Nephron (organoid): ENCODE measurements around the gene HOMEZ.
A peak's percentile ranks its signal among the peaks of the same experiment; 100 is the strongest.
"Not testable (repeated sequence)": the region's sequence is repeated elsewhere in the genome, so short reads cannot be mapped to it uniquely, and the experiment has no call there.

Experiments
- H3K27ac Mint-ChIP-seq, 3 experiments: 2 replicates each; pipeline ENCODE4 v1.8.0; 2020; ENCODE audit warnings: mixed read lengths in 3 of 3, mild to moderate bottlenecking in 2 of 3, moderate library complexity in 1 of 3
- H3K27me3 Mint-ChIP-seq: 2 replicates; pipeline ENCODE4 v1.8.0; 2021; ENCODE audit warnings: low read depth, mild to moderate bottlenecking, moderate library complexity, mixed read lengths
- H3K36me3 Mint-ChIP-seq: 2 replicates; pipeline ENCODE4 v1.8.0; 2020; ENCODE audit warnings: low read depth, mixed read lengths
- H3K4me1 Mint-ChIP-seq: 2 replicates; pipeline ENCODE4 v1.8.0; 2020; ENCODE audit warnings: mixed read lengths
- H3K4me3 Mint-ChIP-seq, 3 experiments: 2 replicates each; pipeline ENCODE4 v1.8.0; 2020; ENCODE audit warnings: mild to moderate bottlenecking in 3 of 3, mixed read lengths in 3 of 3, moderate library complexity in 2 of 3
- H3K9me3 Mint-ChIP-seq: 2 replicates; pipeline ENCODE4 v1.8.0; 2020; ENCODE audit warnings: mixed read lengths
- CTCF ChIP-seq, 3 experiments: fragments of 200-600 bp; sonication (generic); IDR thresholded peaks; one replicate each; pipeline ENCODE4 v1.5.0; 2021; ENCODE audit warnings: antibody characterized with exemption in 3 of 3; ENCODE audit not compliant: unreplicated experiment in 3 of 3

Gene HOMEZ

GRCh38 chr14:23249824-23250223 lies 36.1 kb downstream of the HOMEZ start:
- peaks cover 14% of the 10 kb centered on the region for H3K27me3 Mint-ChIP-seq
- no peak for TF ChIP-seq CTCF (IDR thresholded peaks at IDR 0.05; ENCODE audit: unreplicated experiment in 3 of 3)
- no peak overlapping the region for H3K4me3 Mint-ChIP-seq
- H3K36me3 Mint-ChIP-seq: no peaks in the 10 kb centered on the region
- H3K27ac Mint-ChIP-seq: peak overlapping the region; percentile 29 to 79 (median 65)
- H3K4me1 Mint-ChIP-seq: no peaks in the 10 kb centered on the region
- H3K9me3 Mint-ChIP-seq: no peaks in the 10 kb centered on the region

- no peak overlapping the region for H3K27ac Mint-ChIP-seq
Observed at GRCh38 chr14:23248601-23249000, 37.3 kb downstream of the HOMEZ start.

GRCh38 chr14:23245282-23245681 lies 40.6 kb downstream of the HOMEZ start:
- H3K36me3 Mint-ChIP-seq: no peaks in the 10 kb centered on the region
- no peaks in the 10 kb centered on the region for H3K9me3 Mint-ChIP-seq
- peaks cover 14% of the 10 kb centered on the region for H3K4me1 Mint-ChIP-seq
- TF ChIP-seq CTCF (IDR thresholded peaks at IDR 0.05; ENCODE audit: unreplicated experiment in 3 of 3): no peak
- H3K27me3 Mint-ChIP-seq: no peaks in the 10 kb centered on the region
- H3K27ac Mint-ChIP-seq: peak overlapping the region; percentile 87 to 93 (median 93)
- H3K4me3 Mint-ChIP-seq: peak overlapping the region in 1 of 3 experiments; percentile 7

More at GRCh38 chr14:23248601-23249000, 37.3 kb downstream of the HOMEZ start:
- Mint-ChIP-seq H3K4me1 (no peaks in the 10 kb centered on the region), H3K27me3 (peaks cover 14% of the 10 kb centered on the region), H3K4me3 (no peak overlapping the region), H3K9me3 (no peaks in the 10 kb centered on the region), H3K36me3 (no peaks in the 10 kb centered on the region)
- no peak for TF ChIP-seq CTCF (IDR thresholded peaks at IDR 0.05; ENCODE audit: unreplicated experiment in 3 of 3)

- no peak for TF ChIP-seq CTCF (IDR thresholded peaks at IDR 0.05; ENCODE audit: unreplicated experiment in 3 of 3)
- Mint-ChIP-seq H3K27me3 (no peaks in the 10 kb centered on the region), H3K9me3 (no peaks in the 10 kb centered on the region), H3K4me3 (no peak overlapping the region), H3K36me3 (no peaks in the 10 kb centered on the region), H3K27ac (peak overlapping the region; percentile 83 to 95 (median 85)), H3K4me1 (peaks cover 15% of the 10 kb centered on the region)
Observed at GRCh38 chr14:23243066-23243465, 42.9 kb downstream of the HOMEZ start.

- Mint-ChIP-seq H3K9me3 (no peaks in the 10 kb centered on the region), H3K4me3 (no peak overlapping the region), H3K36me3 (no peaks in the 10 kb centered on the region), H3K27ac (peak overlapping the region; percentile 83 to 95 (median 85)), H3K4me1 (peaks cover 23% of the 10 kb centered on the region), H3K27me3 (no peaks in the 10 kb centered on the region)
- no peak for TF ChIP-seq CTCF (IDR thresholded peaks at IDR 0.05; ENCODE audit: unreplicated experiment in 3 of 3)
Observed at GRCh38 chr14:23242076-23242475, 43.9 kb downstream of the HOMEZ start.

GRCh38 chr14:23241061-23241715 lies 44.7 kb downstream of the HOMEZ start:
- H3K27me3 Mint-ChIP-seq, H3K9me3 Mint-ChIP-seq, H3K36me3 Mint-ChIP-seq, H3K4me3 Mint-ChIP-seq: not testable (repeated sequence)
- Mint-ChIP-seq H3K4me1 (peaks cover 23% of the 10 kb centered on the region), H3K27ac (peak overlapping the region; percentile 26 to 39 (median 30))
